Activated effector memory CD4-positive, alpha-beta T cell treated with anti-CD3 and anti-CD28 coated beads, Interleukin-2, amount 50 U/mL, for 16 hours (primary cell): ENCODE data around the gene WDFY1.
"Not testable (repeated sequence)": the region's sequence is repeated elsewhere in the genome, so short reads cannot be mapped to it uniquely, and the experiment has no call there.

Experiments used
- DNase-seq: peaks from one replicate; pipeline ENCODE4 v3.0.0-alpha.2; 2020

Gene WDFY1

DNA sequence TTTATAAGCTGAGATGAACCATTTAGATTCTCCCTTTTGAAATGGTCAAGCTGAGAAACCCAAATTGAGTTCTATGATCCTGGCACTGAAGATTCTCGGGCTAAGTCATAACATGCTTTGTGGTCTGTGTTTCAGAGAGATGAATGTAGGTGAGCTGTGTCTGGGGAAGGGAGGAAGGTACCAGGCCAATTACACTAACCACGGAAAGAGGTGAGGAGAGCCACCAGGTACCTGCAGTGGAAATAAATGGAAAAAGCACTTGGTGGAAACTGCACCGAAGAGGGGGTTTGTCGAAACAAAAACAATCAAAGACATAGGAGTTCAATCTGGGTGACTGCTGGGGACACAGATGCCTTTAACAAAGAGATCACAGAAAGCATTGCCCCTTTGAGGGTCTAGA is 11.2 kb upstream of the WDFY1 start:
- no peak for DNase-seq

- DNase-seq = no peak
Measured at GRCh38 chr2:223954401-223954800, 9.3 kb upstream of the WDFY1 start.

DNA sequence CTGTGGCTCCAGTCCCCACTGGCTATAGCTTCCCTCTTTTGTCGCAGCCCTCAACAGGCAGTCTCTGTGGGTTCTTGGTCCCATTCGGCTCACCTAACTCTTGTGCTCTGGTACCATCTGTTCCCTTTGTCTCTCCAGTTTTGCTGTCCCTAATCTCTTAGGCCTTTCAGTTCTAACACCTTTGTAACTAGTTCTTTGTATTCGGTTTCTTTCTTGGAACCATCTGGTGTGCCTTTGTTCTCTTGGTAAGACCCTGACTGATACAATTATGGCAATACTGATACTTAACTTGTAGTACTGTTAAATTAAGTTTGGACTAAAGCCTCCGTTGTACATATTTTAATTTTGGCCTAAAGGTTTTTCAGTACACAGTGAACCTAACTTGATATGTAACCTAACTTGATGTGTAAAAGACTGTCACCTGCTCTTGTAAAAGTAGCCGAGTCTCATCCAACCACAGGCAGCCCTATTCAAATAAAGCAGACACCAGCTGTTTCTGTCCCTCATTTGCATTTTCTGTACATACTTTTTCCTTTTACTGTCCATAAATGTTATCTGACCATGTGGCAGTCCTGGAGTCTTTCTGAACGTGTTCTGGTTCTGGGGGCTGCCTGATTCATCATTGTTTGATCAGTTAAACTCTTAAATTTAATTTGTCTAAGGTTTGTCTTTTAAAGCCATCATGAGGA is 7.3 kb upstream of the WDFY1 start:
- DNase-seq = no peak

DNA sequence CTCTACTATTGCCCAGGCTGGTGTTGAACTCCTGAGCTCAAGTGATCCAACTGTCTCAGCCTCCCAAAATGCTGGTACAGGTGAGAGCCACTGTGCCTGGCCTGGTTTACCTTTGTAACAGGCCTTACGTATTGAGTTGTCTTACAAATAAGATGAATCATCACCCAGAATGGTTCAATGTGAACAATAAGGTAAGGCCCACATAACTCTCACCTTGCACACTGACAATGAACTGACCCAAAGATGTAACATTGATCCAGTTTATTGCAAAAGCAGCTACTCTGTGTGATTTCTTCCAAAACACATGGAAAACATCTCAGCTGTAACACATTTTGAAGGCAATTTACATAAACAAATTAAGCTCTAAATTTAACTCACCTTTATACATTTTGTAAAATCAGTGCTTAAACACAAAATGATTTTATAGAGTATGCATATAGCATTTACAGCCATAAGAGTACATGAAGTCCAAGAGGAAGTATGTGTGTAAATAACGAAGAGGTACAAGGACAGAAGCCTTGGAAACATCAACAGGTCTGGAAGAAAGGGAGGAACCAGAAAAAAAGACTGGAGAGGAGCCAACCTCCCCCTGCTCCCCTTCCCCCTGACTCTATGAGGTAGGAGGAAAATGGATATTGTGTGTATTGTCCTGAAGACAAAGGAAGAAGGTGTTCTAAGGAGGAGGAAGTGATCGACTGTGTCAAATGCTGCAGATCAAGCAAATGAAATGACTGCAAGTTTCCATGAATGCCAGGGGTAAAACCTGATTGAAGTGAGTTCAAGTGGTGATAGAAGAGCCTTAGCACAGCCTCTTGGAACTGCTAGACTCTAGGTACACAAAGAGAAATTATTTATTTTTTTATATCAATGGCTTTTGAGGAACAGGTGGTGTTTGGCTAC is 5.6 kb upstream of the WDFY1 start:
- no peak for DNase-seq

DNA sequence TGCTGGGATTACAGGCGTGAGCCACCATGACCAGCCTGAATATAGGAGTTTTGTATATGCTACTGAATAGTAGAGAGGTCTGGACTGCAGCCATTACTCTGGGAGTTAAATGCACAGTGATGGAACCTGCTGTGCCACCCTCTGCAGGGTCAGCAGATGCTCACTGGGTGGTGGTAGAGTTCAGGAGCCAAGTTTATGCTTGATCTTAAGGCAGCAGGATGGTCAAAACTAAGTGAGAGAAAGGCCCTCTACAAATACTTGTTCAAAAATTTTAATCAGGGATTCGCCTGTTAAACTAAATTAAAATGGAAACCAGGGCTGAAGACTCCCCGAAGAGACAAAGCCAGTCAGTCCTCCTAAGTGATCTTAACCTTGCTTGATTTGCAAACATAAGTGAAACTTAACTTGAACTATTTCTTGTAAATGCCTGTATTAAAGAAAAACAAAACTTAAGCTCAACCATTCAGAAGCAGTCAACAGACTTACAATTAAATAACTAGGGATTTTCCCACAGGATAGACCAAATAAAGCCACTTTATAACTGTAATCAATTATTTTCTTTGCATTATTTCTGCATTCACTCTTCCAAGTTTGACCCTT is 4.2 kb upstream of the WDFY1 start:
- no peak for DNase-seq

DNA sequence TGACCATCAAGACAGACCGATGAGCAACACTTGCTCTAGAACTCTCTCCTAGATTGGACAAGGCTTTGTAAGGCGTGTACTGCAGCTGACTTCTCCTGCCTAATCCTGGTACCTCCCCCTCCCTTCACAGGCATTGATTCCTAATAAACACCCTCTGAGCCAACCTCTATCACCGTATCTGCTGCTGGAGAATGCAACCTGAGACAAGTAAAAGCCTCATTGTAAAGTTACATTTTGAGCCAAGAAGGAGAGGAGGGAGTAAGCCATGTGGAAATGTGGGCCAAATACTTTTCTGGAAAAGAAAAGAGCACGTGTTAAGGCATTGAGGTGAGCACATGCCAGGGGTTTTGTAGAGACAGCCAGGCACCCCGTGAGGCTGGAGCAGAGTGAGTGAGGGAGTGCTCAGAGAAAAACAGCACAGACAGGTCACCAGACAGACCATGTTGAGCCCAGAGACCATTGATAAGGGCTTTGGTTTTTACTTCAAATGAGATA is 2.6 kb upstream of the WDFY1 start:
- no peak for DNase-seq

- DNase-seq = no peak
Measured at GRCh38 chr2:223945755-223946154, 620 bp upstream of the WDFY1 start.

DNA sequence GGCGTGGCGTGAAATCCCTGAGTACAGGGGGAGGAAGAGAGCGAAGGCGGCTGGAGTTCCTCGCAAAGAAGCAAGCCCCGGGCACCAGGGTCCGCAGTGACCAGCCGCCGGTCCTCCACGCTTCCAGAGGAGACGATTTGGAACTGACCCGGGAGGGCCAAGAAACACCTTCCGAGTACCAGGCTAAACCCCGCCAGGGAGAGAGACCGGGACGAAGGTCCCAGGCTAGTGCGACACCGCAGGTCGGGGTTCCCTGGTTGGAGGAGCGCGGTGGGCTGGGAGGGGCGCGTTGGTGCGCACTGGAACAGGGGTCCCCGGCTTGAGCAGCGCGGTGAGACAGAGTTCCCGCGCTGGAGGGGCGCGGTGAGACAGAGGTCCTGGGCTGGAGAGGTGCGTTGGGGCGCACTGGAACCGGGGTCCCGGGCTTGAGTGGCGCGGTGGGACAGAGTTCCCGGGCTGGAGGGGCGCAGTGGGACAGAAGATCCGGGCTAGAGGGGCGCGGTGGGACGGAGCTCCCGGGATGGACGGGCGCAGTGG is 901 bp downstream of the WDFY1 start:
- peak; percentile 72 for DNase-seq

- DNase-seq = no peak
Measured at GRCh38 chr2:223943561-223944008, 1.6 kb downstream of the WDFY1 start.

DNA sequence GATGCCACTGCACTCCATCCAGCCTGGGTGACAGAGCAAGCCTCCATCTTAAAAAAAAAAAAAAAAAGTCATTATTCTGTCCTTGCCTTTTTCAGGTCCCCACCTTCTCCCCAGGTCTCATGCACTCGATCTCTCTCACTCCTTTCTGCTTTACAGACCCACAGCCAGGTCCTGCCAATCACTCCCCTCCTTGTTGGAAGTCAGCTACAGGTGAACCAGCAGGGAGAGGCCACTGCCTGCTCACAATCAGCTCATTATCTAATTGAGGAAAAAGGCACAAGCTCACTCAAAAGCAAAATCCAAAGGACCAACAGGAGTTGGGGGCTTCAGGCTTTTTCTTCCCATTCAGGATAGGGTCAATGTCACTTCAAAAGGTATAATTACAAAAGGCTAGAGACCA is 2.0 kb downstream of the WDFY1 start:
- no peak for DNase-seq

DNA sequence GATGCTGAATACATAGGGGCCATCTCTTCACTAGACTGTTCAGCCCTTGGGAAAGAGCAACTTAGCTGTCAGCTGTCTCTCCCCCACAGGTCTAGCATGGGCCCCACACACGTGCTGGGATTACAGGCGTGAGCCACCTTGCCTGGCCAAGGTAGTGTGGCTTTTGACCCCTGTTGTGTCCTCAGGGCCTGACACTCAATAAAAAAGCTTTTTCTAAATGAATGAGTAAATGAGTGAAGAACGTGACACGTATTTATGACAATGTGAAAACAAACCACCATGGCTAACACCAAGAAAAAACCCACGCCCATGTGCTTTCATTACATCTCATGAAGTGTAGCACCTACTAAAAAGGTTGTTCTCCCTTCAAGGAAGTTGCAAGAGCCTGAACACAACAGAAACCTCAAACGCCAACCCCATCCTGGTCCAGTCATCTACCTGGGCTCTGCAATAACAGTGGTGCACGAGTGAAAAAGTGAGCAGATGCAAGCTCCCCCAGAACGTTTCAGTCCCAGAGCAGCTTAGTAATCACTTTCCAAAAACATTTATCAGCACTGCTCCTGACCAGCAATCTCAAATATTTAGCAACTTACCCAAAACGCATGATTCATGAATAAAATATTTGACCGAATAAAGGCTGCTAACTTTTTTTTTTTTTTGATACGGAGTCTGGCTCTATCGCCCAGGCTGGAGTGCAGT is 3.4 kb downstream of the WDFY1 start:
- peak; percentile 87 for DNase-seq

- DNase-seq = not testable (repeated sequence)
Measured at GRCh38 chr2:223939438-223939837, 5.7 kb downstream of the WDFY1 start.

- no peak for DNase-seq
Measured at GRCh38 chr2:223937535-223937934, 7.6 kb downstream of the WDFY1 start.

- DNase-seq = no peak
Measured at GRCh38 chr2:223936862-223937326, 8.2 kb downstream of the WDFY1 start.

DNA sequence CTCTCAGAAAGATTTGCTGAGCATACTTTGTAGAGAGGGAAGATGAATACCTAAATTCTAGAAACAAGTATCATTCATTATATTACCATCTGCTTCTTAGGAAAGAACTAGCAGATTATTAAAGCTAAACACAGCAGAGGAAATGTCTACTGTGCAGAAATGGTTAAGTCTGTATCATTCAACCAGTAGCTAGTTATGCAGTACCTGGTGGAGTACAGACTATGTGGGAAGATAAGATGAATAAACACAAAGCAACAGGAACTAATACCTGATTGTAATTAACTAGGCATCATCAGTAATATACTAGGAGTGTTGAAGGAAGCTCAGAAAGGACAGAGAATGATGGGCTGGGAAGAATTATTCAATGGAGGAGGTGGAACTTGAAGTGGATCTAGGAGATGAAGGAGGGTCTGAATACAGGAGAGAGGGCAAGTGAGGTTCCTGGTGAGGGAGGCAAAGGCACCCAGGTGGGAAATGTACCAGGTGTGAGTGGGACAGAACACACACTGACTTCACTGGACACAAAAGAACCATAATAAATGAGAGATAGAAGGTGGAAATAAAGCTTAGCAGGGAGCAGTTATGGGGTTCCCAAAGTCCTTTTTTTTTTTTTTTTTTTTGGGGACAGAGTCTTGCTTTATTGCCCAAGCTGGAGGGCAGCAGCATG is 9.5 kb downstream of the WDFY1 start:
- no peak for DNase-seq

DNA sequence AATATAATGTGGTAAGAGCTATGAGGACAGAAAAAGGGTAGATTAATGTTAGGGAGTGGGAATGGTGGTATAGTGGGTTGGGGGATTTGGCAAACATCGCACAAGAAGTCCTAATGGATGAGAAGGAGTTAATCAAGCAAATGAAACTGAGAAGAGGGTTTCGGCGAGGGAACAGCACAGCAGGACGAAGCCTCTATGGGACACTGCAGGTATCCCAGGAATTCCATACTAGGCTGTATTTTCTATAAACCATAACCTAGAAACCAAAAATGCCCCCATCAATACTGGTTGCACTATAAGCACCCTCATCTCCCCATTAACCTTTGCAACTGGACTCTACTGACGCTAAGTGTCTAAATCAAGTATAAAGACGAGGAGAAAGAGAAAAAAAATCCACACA is 10.3 kb downstream of the WDFY1 start:
- DNase-seq = no peak

- no peak for DNase-seq
Measured at GRCh38 chr2:223932816-223933800, 12.0 kb downstream of the WDFY1 start.

GRCh38 chr2:223930103-223930976 is 14.8 kb downstream of the WDFY1 start:
- no peak for DNase-seq

- DNase-seq = no peak
Measured at GRCh38 chr2:223929571-223930102, 15.5 kb downstream of the WDFY1 start.
